H1 (cell line): ENCODE results near the gene HTATIP2. TPM values are rescaled to one million over a fixed set of nuclear protein-coding genes. Genes with fewer than 3 reads are reported as not detected.

Experiments
- CTCF ChIA-PET: fragments of 300-600 bp; sonication (Branson Sonifier 250); formaldehyde crosslinking; loops from one replicate; lab custom pipeline; 2021; ENCODE audit not compliant: partially characterized antibody; lab: Charles Lee
- POLR2A ChIA-PET: fragments of 300-600 bp; sonication (Branson Sonifier 250); formaldehyde crosslinking; loops from one replicate; lab custom pipeline; 2021; ENCODE audit warnings: inconsistent platforms; ENCODE audit not compliant: partially characterized antibody; lab: Charles Lee
- DNase-seq, 2 experiments: peaks; one replicate each; pipeline versions ENCODE4 v3.0.0 to v3.0.0-alpha.2; 2010 to 2022; ENCODE audit warnings: low spot score in 2 of 2, low read depth in 1 of 2, mixed read lengths in 1 of 2
- FAIRE-seq: peaks from 2 replicates; lab custom pipeline; 2011; peaks lifted over from hg19 to GRCh38; lab: Jason Lieb, UNC
- H2AFZ ChIP-seq: 2 replicates; pipeline ENCODE4 v1.8.1; 2012; ENCODE audit warnings: low read length, inconsistent platforms
- H2AK5ac ChIP-seq: 2 replicates; pipeline ENCODE4 v1.6.1; 2013; ENCODE audit warnings: low read depth, low read length
- H2BK120ac ChIP-seq: replicated peaks from 2 replicates; pipeline ENCODE3; 2013; ENCODE audit warnings: low read depth, low read length, inconsistent platforms
- H2BK12ac ChIP-seq: 2 replicates; pipeline ENCODE4 v1.6.1; 2013; ENCODE audit warnings: low read depth, low read length
- H2BK15ac ChIP-seq: 2 replicates; pipeline ENCODE4 v1.6.1; 2013; ENCODE audit warnings: low read length
- H2BK20ac ChIP-seq: 2 replicates; pipeline ENCODE4 v1.6.1; 2013; ENCODE audit warnings: low read length
- H2BK5ac ChIP-seq: 2 replicates; pipeline ENCODE4 v1.6.1; 2013; ENCODE audit warnings: low read depth, low read length
- H3K14ac ChIP-seq: 2 replicates; pipeline ENCODE4 v1.6.1; 2013; ENCODE audit warnings: inconsistent platforms; ENCODE audit not compliant: insufficient read length
- H3K18ac ChIP-seq: 2 replicates; pipeline ENCODE4 v1.6.1; 2013; ENCODE audit warnings: low read length; ENCODE audit errors: extremely low read depth
- H3K23ac ChIP-seq: 2 replicates; pipeline ENCODE4 v1.6.1; 2013; ENCODE audit warnings: inconsistent platforms; ENCODE audit not compliant: insufficient read length
- H3K23me2 ChIP-seq: 2 replicates; pipeline ENCODE4 v1.6.1; 2013; ENCODE audit warnings: low read depth, low read length
- H3K27ac ChIP-seq: 2 replicates; pipeline ENCODE4 v1.6.1; 2011; ENCODE audit warnings: low read depth, low read length, inconsistent platforms
- H3K27me3 ChIP-seq, 4 experiments: replicated peaks in 1 of 4; 1 replicate in 1 of 4; 2 replicates in 3 of 4; pipeline versions ENCODE4 v1.6.1 to v1.8.1; 2011 to 2013; ENCODE audit warnings: low read length in 3 of 4, mild to moderate bottlenecking in 3 of 4, inconsistent platforms in 2 of 4, mixed read lengths in 2 of 4, moderate library complexity in 1 of 4; ENCODE audit not compliant: control insufficient read depth in 3 of 4, insufficient read depth in 3 of 4; ENCODE audit errors: extremely low read depth in 1 of 4
- H3K36me3 ChIP-seq, 4 experiments: 2 replicates each; pipeline versions ENCODE4 v1.6.1 to v1.8.1; 2011 to 2013; ENCODE audit warnings: mild to moderate bottlenecking in 4 of 4, low read length in 3 of 4, moderate library complexity in 2 of 4, control low read depth in 1 of 4, inconsistent platforms in 1 of 4; ENCODE audit not compliant: insufficient read depth in 4 of 4, control insufficient read depth in 2 of 4
- H3K4ac ChIP-seq: replicated peaks from 2 replicates; pipeline ENCODE3; 2013; ENCODE audit warnings: low read length, low read depth, mixed read lengths, inconsistent platforms; ENCODE audit not compliant: insufficient read length
- H3K4me1 ChIP-seq, 4 experiments: replicated peaks in 1 of 4; 1 replicate in 1 of 4; 2 replicates in 3 of 4; pipeline versions ENCODE4 v1.6.1 to v1.8.1; 2011 to 2013; ENCODE audit warnings: low read length in 3 of 4, inconsistent platforms in 2 of 4, mixed read lengths in 1 of 4; ENCODE audit not compliant: insufficient read depth in 4 of 4, control insufficient read depth in 3 of 4
- H3K4me2 ChIP-seq, 2 experiments: 2 replicates each; pipeline versions ENCODE4 v1.6.1 to v1.8.1; 2011 to 2013; ENCODE audit warnings: low read depth in 2 of 2, low read length in 2 of 2, control low read depth in 1 of 2, inconsistent platforms in 1 of 2, mild to moderate bottlenecking in 1 of 2; ENCODE audit not compliant: insufficient read depth in 1 of 2
- H3K4me3 ChIP-seq, 4 experiments: fragments of 200-600, 300-600 bp in 1 of 4; sonication (generic), shearing (Covaris generic), sonication (Bioruptor Twin) in 1 of 4; 2 replicates each; pipeline versions ENCODE4 v1.5.1 to v1.8.1; 2011 to 2016; ENCODE audit warnings: low read length in 4 of 4, low read depth in 3 of 4, control low read depth in 2 of 4, inconsistent platforms in 2 of 4, mild to moderate bottlenecking in 2 of 4, mixed read lengths in 1 of 4, moderate library complexity in 1 of 4; ENCODE audit not compliant: insufficient read depth in 2 of 4; ENCODE audit errors: extremely low read depth in 1 of 4
- H3K56ac ChIP-seq: replicated peaks from 2 replicates; pipeline ENCODE3; 2013; ENCODE audit warnings: low read depth, mild to moderate bottlenecking, mixed read lengths, low read length, inconsistent platforms; ENCODE audit not compliant: insufficient read length
- H3K79me1 ChIP-seq: 2 replicates; pipeline ENCODE4 v1.6.1; 2013; ENCODE audit warnings: low read depth, low read length, control low read depth
- H3K79me2 ChIP-seq, 2 experiments: 2 replicates each; pipeline versions ENCODE4 v1.6.1 to v1.8.1; 2012 to 2013; ENCODE audit warnings: low read length in 2 of 2, mild to moderate bottlenecking in 2 of 2, inconsistent platforms in 1 of 2; ENCODE audit not compliant: insufficient read depth in 2 of 2, control insufficient read depth in 1 of 2
- H3K9ac ChIP-seq, 4 experiments: replicated peaks in 1 of 4; 1 replicate in 1 of 4; 2 replicates in 3 of 4; pipeline versions ENCODE4 v1.6.1 to v1.8.1; 2011 to 2013; ENCODE audit warnings: low read depth in 3 of 4, low read length in 3 of 4, control low read depth in 2 of 4, mild to moderate bottlenecking in 2 of 4, moderate library complexity in 2 of 4, inconsistent platforms in 1 of 4; ENCODE audit errors: extremely low read depth in 1 of 4
- H3K9me3 ChIP-seq, 2 experiments: 2 replicates each; pipeline versions ENCODE4 v1.6.1 to v1.8.1; 2012 to 2013; ENCODE audit warnings: mild to moderate bottlenecking in 2 of 2, moderate library complexity in 2 of 2, control low read depth in 1 of 2, inconsistent platforms in 1 of 2, low read depth in 1 of 2, low read length in 1 of 2, mixed read lengths in 1 of 2; ENCODE audit not compliant: insufficient read depth in 2 of 2
- H4K20me1 ChIP-seq, 2 experiments: replicated peaks in 1 of 2; 2 replicates each; pipeline versions ENCODE3 to v1.8.1; 2011 to 2013; ENCODE audit warnings: inconsistent platforms in 2 of 2, low read length in 2 of 2, mild to moderate bottlenecking in 1 of 2; ENCODE audit not compliant: insufficient read depth in 2 of 2, control insufficient read depth in 1 of 2
- H4K5ac ChIP-seq: 2 replicates; pipeline ENCODE4 v1.6.1; 2013; ENCODE audit warnings: low read length, low read depth, mixed read lengths, inconsistent platforms; ENCODE audit not compliant: insufficient read length
- H4K8ac ChIP-seq: 2 replicates; pipeline ENCODE4 v1.8.0; 2013; ENCODE audit warnings: mild to moderate bottlenecking, moderate library complexity, low read length, inconsistent platforms; ENCODE audit not compliant: insufficient read depth; ENCODE audit errors: extremely low read depth
- H4K91ac ChIP-seq: replicated peaks from 2 replicates; pipeline ENCODE3; 2013; ENCODE audit warnings: low read length, mixed read lengths, inconsistent platforms; ENCODE audit not compliant: insufficient read length
- ASH2L ChIP-seq: fragments of 200-600, 300-600 bp; sonication (generic); IDR thresholded peaks from one replicate; pipeline ENCODE4 v1.7.1; 2017; ENCODE audit warnings: low read length
- CTBP2 ChIP-seq: IDR thresholded peaks from 2 replicates; pipeline ENCODE4 v1.7.0; 2011; ENCODE audit warnings: borderline replicate concordance, mild to moderate bottlenecking, moderate library complexity, mixed read lengths, low read length; ENCODE audit not compliant: insufficient read depth, insufficient read length
- EP300 ChIP-seq, 2 experiments: IDR thresholded peaks; 1 replicate in 1 of 2; 2 replicates in 1 of 2; pipeline ENCODE4 v1.6.1; 2011 to 2012; ENCODE audit warnings: low read depth in 2 of 2, low read length in 2 of 2, mild to moderate bottlenecking in 2 of 2, borderline replicate concordance in 1 of 2, inconsistent platforms in 1 of 2, moderate library complexity in 1 of 2
- GABPA ChIP-seq: IDR thresholded peaks from 2 replicates; pipeline ENCODE4 v1.6.1; 2011; ENCODE audit warnings: mild to moderate bottlenecking, low read length, moderate library complexity, borderline replicate concordance; ENCODE audit not compliant: insufficient read depth
- JUN ChIP-seq: IDR thresholded peaks from 2 replicates; pipeline ENCODE4 v1.6.1; 2011; ENCODE audit warnings: low read depth, mild to moderate bottlenecking, improper control_type of control experiment, low read length
- KDM5A ChIP-seq: fragments of 200-600 bp; IDR thresholded peaks from 2 replicates; pipeline ENCODE4 v1.7.1; 2012; ENCODE audit warnings: mild to moderate bottlenecking, low read length, inconsistent platforms, mixed read lengths
- SIN3A ChIP-seq, 2 experiments: IDR thresholded peaks in 1 of 2; conservative IDR thresholded peaks in 1 of 2; 2 replicates each; pipeline ENCODE4 v1.6.1; 2011 to 2012; ENCODE audit warnings: low read length in 2 of 2, improper control_type of control experiment in 1 of 2, low read depth in 1 of 2, mild to moderate bottlenecking in 1 of 2
- TCF12 ChIP-seq: IDR thresholded peaks from 2 replicates; pipeline ENCODE4 v1.6.1; 2011; ENCODE audit warnings: low read depth, mild to moderate bottlenecking, low read length
- TEAD4 ChIP-seq: IDR thresholded peaks from 2 replicates; pipeline ENCODE4 v1.6.1; 2012; ENCODE audit warnings: low read depth, low read length, inconsistent platforms, mixed read lengths
- WGBS, 2 experiments: shearing (Covaris generic) in 1 of 2; methylation state at CpG; one replicate each; pipeline versions ENCODE4 v1.1.6 to v1.1.7; 2013 to 2015; ENCODE audit warnings: low lambda C conversion rate in 2 of 2, mixed read lengths in 2 of 2, inconsistent platforms in 1 of 2, low coverage in 1 of 2, missing lambda C conversion rate in 1 of 2; ENCODE audit not compliant: insufficient replicate concordance in 2 of 2, insufficient coverage in 1 of 2, insufficient read length in 1 of 2; ENCODE audit errors: extremely low coverage in 1 of 2, missing lambda C conversion rate in 1 of 2; 5-methylcytosine and 5-hydroxymethylcytosine counted together
- polyA plus RNA-seq, 7 experiments: library from polyadenylated mRNA; depleted of rRNA in 3 of 7; stranded (reverse) in 5 of 7; unstranded in 2 of 7; fragments of >200 nt in 5 of 7; fragments of 200-250 nt in 2 of 7; gene quantifications; 1 replicate in 5 of 7; 2 replicates in 1 of 7; 4 replicates in 1 of 7; pipeline versions ENCODE4 v1.2.1 to v1.2.3, GENCODE V29; 2011 to 2013; ENCODE audit warnings: missing spikeins in 2 of 7, mixed read lengths in 2 of 7
- total RNA-seq: library from RNA; stranded (reverse); fragmentation: NEBNext Ultra II Directional; extraction: Animal tissue kit (Norgen Biotek cat#: 25700); gene quantifications from 2 replicates; pipeline ENCODE4 v1.2.1, GENCODE V29; 2021
- TF ChIP-seq, protein P1 (sequence below): IDR thresholded peaks from 2 replicates; pipeline ENCODE4 v1.6.1; 2012; ENCODE audit warnings: inconsistent platforms

HTATIP2 gene
- total and polyA plus RNA-seq, 2 of the 8 experiments (the other 6 are each of a cell fraction or from before 2014, with no cell fraction given), result 22.6 to 33.1 TPM

GRCh38 chr11:20387261-20388095 is 24.0 kb downstream of the HTATIP2 start, which contains the start of gene PRMT3:
Gene PRMT3 (plus strand): TSS chr11:20387716. CDS start chr11:20387747, 31 bp downstream.
- H2AK5ac ChIP-seq, result no peak within 1 kb of the TSS
- no peak within 1 kb of the TSS for H3K23ac ChIP-seq
- peak within 1 kb of the TSS; percentile 73; the same call in 1 of the 2 replicates for H2BK15ac ChIP-seq
- no peaks in the 10 kb centered on the region for H3K27me3 ChIP-seq
- no peak within 1 kb of the TSS for H2BK120ac ChIP-seq
- peak within 1 kb of the TSS; percentile 98 for H4K8ac ChIP-seq
- ChIA-PET POLR2A (interaction anchor here (0.6 to 2.5 kb wide), 5 partner anchors 9 to 109 kb away, joined by 3 to 8 read pairs (median 4); partner anchors contain the start of gene HTATIP2), CTCF (interaction anchor here (0.7 to 2.4 kb wide), 9 partner anchors 10 to 224 kb away, joined by 3 to 9 read pairs (median 3); no protein-coding TSS in a partner anchor)
- 1% methylated on average over 81 of the region's 96 CpGs; no CpG with 5 or more reads in 1 of the 2 experiments for WGBS, 2 experiments
- H2BK12ac ChIP-seq, result no peak within 1 kb of the TSS
- peaks cover 0 to 4% (median 3%) of the 10 kb centered on the region in 4 experiments; a peak in 3 of 7 replicates for H3K4me1 ChIP-seq
- H3K4me2 ChIP-seq, result peak within 1 kb of the TSS; percentile 94
- DNase-seq (peak; percentile 89 to 98), FAIRE-seq (no peak)
- no peak within 1 kb of the TSS for H3K14ac ChIP-seq
- H2AFZ ChIP-seq, result peak within 1 kb of the TSS; percentile 97
- peak within 1 kb of the TSS; percentile 95 for H3K18ac ChIP-seq
- peak within 1 kb of the TSS; percentile 100 for H4K5ac ChIP-seq
- no peaks in the 10 kb centered on the region for H4K20me1 ChIP-seq
- peaks cover 7% of the 10 kb centered on the region; the same call in 1 of the 2 replicates for H3K23me2 ChIP-seq
- peaks cover 0 to 10% of the 10 kb centered on the region in 2 experiments; a peak in 2 of 4 replicates for H3K79me2 ChIP-seq
- no peaks in the 10 kb centered on the region for H3K9me3 ChIP-seq
- H2BK5ac ChIP-seq, result peak within 1 kb of the TSS; percentile 97
- peaks cover 0 to 9% (median 0%) of the 10 kb centered on the region in 4 experiments; a peak in 1 of 8 replicates for H3K36me3 ChIP-seq
- no peak within 1 kb of the TSS for H2BK20ac ChIP-seq
- peak within 1 kb of the TSS; percentile 99 for H3K4ac ChIP-seq
- peak within 1 kb of the TSS; percentile 96 for H3K27ac ChIP-seq
- H3K79me1 ChIP-seq, result 0 out of 2 replicates have a peak, but pooled peaks cover 3% of the 10 kb centered on the region
- H3K56ac ChIP-seq, result peak within 1 kb of the TSS; percentile 97
- H3K9ac ChIP-seq, result peak within 1 kb of the TSS; percentile 72 to 96 (median 88)
- peak within 1 kb of the TSS; percentile 63 to 98 (median 88) for H3K4me3 ChIP-seq
- peak within 1 kb of the TSS; percentile 96 for H4K91ac ChIP-seq
- TF ChIP-seq EP300 (IDR thresholded peaks at IDR 0.05; ENCODE audit: borderline replicate concordance in 1 of 2, low read depth in 2 of 2, low read length in 2 of 2) (no peak), JUN (no peak), KDM5A (peak; percentile 79; the same call in 1 of the 2 replicates), SIN3A (conservative IDR thresholded peaks at IDR 0.05 in 1 of 2, IDR thresholded peaks at IDR 0.05 in 1 of 2; ENCODE audit: low read depth in 1 of 2, low read length in 2 of 2) (peak in 1 of 2 experiments; percentile 73; a peak in 2 of 4 replicates), ASH2L (peak; percentile 99), CTBP2 (no peak), GABPA (no peak), TCF12 (no peak), TEAD4 (no peak)
- TF ChIP-seq, protein P1, sequence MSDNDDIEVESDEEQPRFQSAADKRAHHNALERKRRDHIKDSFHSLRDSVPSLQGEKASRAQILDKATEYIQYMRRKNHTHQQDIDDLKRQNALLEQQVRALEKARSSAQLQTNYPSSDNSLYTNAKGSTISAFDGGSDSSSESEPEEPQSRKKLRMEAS, result peak; percentile 97
